Heart left ventricle (tissue), 16 donors: ENCODE results near the gene MSLN. TPM values are rescaled to one million over a fixed set of nuclear protein-coding genes. Genes with fewer than 3 reads are reported as not detected.

Experiments
- ATAC-seq, 4 donors: fragments of 200-7000 bp; cut with Tn5 transposase; one replicate each; pipeline ENCODE4 v1.9.1; 2020 to 2022; ENCODE audit warnings: moderate library complexity in 4 of 4, mild to moderate bottlenecking in 3 of 4, moderate number of reproducible peaks in 1 of 4
- DNase-seq, 5 donors: peaks; one replicate each; pipeline ENCODE4 v3.0.0-alpha.2; 2020
- H3K27ac ChIP-seq, 12 donors: fragments of 200-600 bp; sonication (generic) in 4 of 12; one replicate each; pipeline versions ENCODE4 v1.5.0 to v1.8.0; 2016 to 2022; ENCODE audit warnings: mild to moderate bottlenecking in 2 of 12
- H3K27me3 ChIP-seq, 9 donors: fragments of 200-600 bp; sonication (generic) in 2 of 9; one replicate each; pipeline versions ENCODE4 v1.5.1 to v1.8.0; 2016 to 2022; ENCODE audit warnings: mild to moderate bottlenecking in 3 of 9
- H3K36me3 ChIP-seq, 9 donors: fragments of 200-600 bp; sonication (generic) in 2 of 9; one replicate each; pipeline versions ENCODE4 v1.5.0 to v1.8.0; 2018 to 2022; ENCODE audit warnings: mild to moderate bottlenecking in 2 of 9
- H3K4me1 ChIP-seq, 12 donors: fragments of 200-600 bp; sonication (generic) in 4 of 12; one replicate each; pipeline versions ENCODE4 v1.5.0 to v1.8.0; 2016 to 2022; ENCODE audit warnings: mild to moderate bottlenecking in 3 of 12
- H3K4me3 ChIP-seq, 12 donors: fragments of 200-600 bp; sonication (generic) in 4 of 12; one replicate each; pipeline versions ENCODE4 v1.5.0 to v1.8.0; 2017 to 2022; ENCODE audit warnings: mild to moderate bottlenecking in 9 of 12, moderate library complexity in 4 of 12
- H3K9me3 ChIP-seq, 12 donors: fragments of 200-600 bp; sonication (generic) in 4 of 12; one replicate each; pipeline versions ENCODE4 v1.5.0 to v1.8.0; 2016 to 2022; ENCODE audit warnings: mild to moderate bottlenecking in 1 of 12
- CTCF ChIP-seq, 12 donors: fragments of 200-600 bp; sonication (generic) in 4 of 12; IDR thresholded peaks; one replicate each; pipeline versions ENCODE4 v1.5.0 to v1.8.0; 2018 to 2022; ENCODE audit warnings: antibody characterized with exemption in 12 of 12, mild to moderate bottlenecking in 5 of 12
- POLR2A ChIP-seq, 2 donors: fragments of 450-650 bp; IDR thresholded peaks; one replicate each; pipeline ENCODE4 v1.6.1; 2017; ENCODE audit warnings: antibody characterized with exemption in 2 of 2, mild to moderate bottlenecking in 2 of 2, moderate library complexity in 2 of 2
- WGBS, 4 donors: extraction: QIAGEN DNeasy Blood & Tissue Kit in 2 of 4; methylation state at CpG; one replicate each; pipeline versions ENCODE4 v1.1.5 to v1.1.7; 2013 to 2018; 5-methylcytosine and 5-hydroxymethylcytosine counted together
- intact Hi-C, 10 donors: fragments of 100-400 bp; cut with DNase I; formaldehyde crosslinking; loops; one replicate each; pipeline versions ENCODE4 v1.11.1 to v1.14.2; 2022
- polyA plus RNA-seq, 2 donors: library from polyadenylated mRNA; stranded (reverse); fragments of 200-250 nt; gene quantifications; one replicate each; pipeline ENCODE4 v1.2.3, GENCODE V29; 2013
- total RNA-seq, 9 donors: library from RNA; depleted of rRNA in 2 of 9; stranded (reverse); fragments of >200 nt in 2 of 9; fragmentation: NEBNext Ultra II Directional in 3 of 9; extraction: Animal tissue kit (Norgen Biotek cat#: 25700) in 3 of 9; gene quantifications; one replicate each; pipeline versions ENCODE4 v1.1.0 to v1.2.4, GENCODE V29; 2016 to 2023
- donor health status: ischemic (EF 13 %, LVEDD 7.1; RV severe dilation, severe dysfunction).
- donor health status: healthy with polysubstance abuse.
- donor health status: DM: no; HTN: yes; CAD: no.
- donor health status: DM: no; HTN: no; CAD: no.
- donor health status: ischemic (EF 25% LVEDD 6.9; RV normal size, moderate dysfunction).
- donor health status: ischemic (EF 25% LVEDD 5.7; RV mildly dilated, moderate dysfunction).
- donor health status: healthy.
- donor health status: DM: yes; HTN: yes; CAD: no.
- donor health status: ischemic (EF 35%, LVEDD 5.7; RV mildly dilated, moderate dysfunction).
- donor health status: nonischemic (EF 11% LVEDD 7.7; RV severe dilation, severe dysfunction).
- donor health status: DM: yes; HTN: yes; CAD: no.
- donor health status: PGD.
- donor health status: ischemic (EF 29% LVEDD 5.4; RV normal size, mild dysfunction).
- donor health status: nonischemic (EF 23%, LVEDD 6.1; RV moderate dilation, normal function).

MSLN gene
- total and polyA plus RNA-seq, 11 donors, result 0.48 to 82.2 (median 0.50) TPM; not detected in 8

- Histone ChIP-seq H3K4me1 (peaks cover 0 to 9% (median 0%) of the 10 kb centered on the region in 12 donors), H3K27ac (no peak overlapping the region), H3K27me3 (peaks cover 14 to 42% (median 27%) of the 10 kb centered on the region in 9 donors), H3K36me3 (peaks cover 0 to 3% (median 0%) of the 10 kb centered on the region in 9 donors), H3K9me3 (no peaks in the 10 kb centered on the region), H3K4me3 (no peak overlapping the region)
- WGBS, 4 donors, result 94 to 97% (median 95%) methylated on average over 32 to 38 of the region's 38 CpGs
- intact Hi-C loops, result no loop called here
- ATAC-seq (no peak), DNase-seq (no peak)
- TF ChIP-seq CTCF (IDR thresholded peaks at IDR 0.05) (no peak), POLR2A (IDR thresholded peaks at IDR 0.05) (no peak)
Observed at GRCh38 chr16:796296-797119, 36.0 kb downstream of the MSLN start.

- H3K27ac ChIP-seq, result no peak overlapping the region
- no peaks in the 10 kb centered on the region for H3K36me3 ChIP-seq
- peaks cover 0 to 9% (median 0%) of the 10 kb centered on the region in 12 donors for H3K4me1 ChIP-seq
- ATAC-seq (no peak), DNase-seq (peak in 1 of 5 donors; percentile 61)
- TF ChIP-seq CTCF (IDR thresholded peaks at IDR 0.05) (no peak), POLR2A (IDR thresholded peaks at IDR 0.05) (no peak)
- no peak overlapping the region for H3K4me3 ChIP-seq
- WGBS, 4 donors, result 100% methylated on average over 1 to 2 of the region's 2 CpGs
- intact Hi-C loops, result no loop called here
- no peaks in the 10 kb centered on the region for H3K9me3 ChIP-seq
- peaks cover 14 to 47% (median 32%) of the 10 kb centered on the region in 9 donors for H3K27me3 ChIP-seq
Observed at GRCh38 chr16:797120-797420, 36.5 kb downstream of the MSLN start.

GRCh38 chr16:797686-798085 is 37.2 kb downstream of the MSLN start:
- no peak for TF ChIP-seq CTCF (IDR thresholded peaks at IDR 0.05)
- TF ChIP-seq POLR2A (IDR thresholded peaks at IDR 0.05), result no peak
- 93 to 96% (median 95%) methylated on average over 21 to 22 of the region's 22 CpGs for WGBS, 4 donors
- no peak overlapping the region for H3K27ac ChIP-seq
- no peaks in the 10 kb centered on the region for H3K9me3 ChIP-seq
- DNase-seq (no peak), ATAC-seq (no peak)
- intact Hi-C loops, result no loop called here
- H3K27me3 ChIP-seq, result peaks cover 14 to 54% (median 33%) of the 10 kb centered on the region in 9 donors
- no peaks in the 10 kb centered on the region for H3K36me3 ChIP-seq
- peaks cover 0 to 9% (median 0%) of the 10 kb centered on the region in 12 donors for H3K4me1 ChIP-seq
- no peak overlapping the region for H3K4me3 ChIP-seq

GRCh38 chr16:798666-799065 is 38.1 kb downstream of the MSLN start:
- H3K4me1 ChIP-seq, result peaks cover 0 to 9% (median 0%) of the 10 kb centered on the region in 12 donors
- ATAC-seq (no peak), DNase-seq (peak in 1 of 5 donors; percentile 51)
- H3K4me3 ChIP-seq, result no peak overlapping the region
- H3K27ac ChIP-seq, result no peak overlapping the region
- no peaks in the 10 kb centered on the region for H3K9me3 ChIP-seq
- intact Hi-C loops, result no loop called here
- H3K36me3 ChIP-seq, result no peaks in the 10 kb centered on the region
- 84 to 93% (median 91%) methylated on average over 13 to 19 of the region's 19 CpGs for WGBS, 4 donors
- TF ChIP-seq POLR2A (IDR thresholded peaks at IDR 0.05) (no peak), CTCF (IDR thresholded peaks at IDR 0.05) (no peak)
- peaks cover 17 to 63% (median 33%) of the 10 kb centered on the region in 9 donors for H3K27me3 ChIP-seq
